Neuron (in vitro differentiated cells): Measurements from ENCODE around the gene CPEB2.

Experiments used
- H2AFZ ChIP-seq: one replicate; pipeline ENCODE4 v1.6.1; 2013; ENCODE audit warnings: low read depth, mild to moderate bottlenecking, inconsistent platforms, low read length, moderate library complexity
- H3K27me3 ChIP-seq: one replicate; pipeline ENCODE4 v1.6.1; 2013; ENCODE audit warnings: low read length; ENCODE audit not compliant: insufficient read depth
- H3K36me3 ChIP-seq: one replicate; pipeline ENCODE4 v1.6.1; 2013; ENCODE audit warnings: low read length; ENCODE audit not compliant: insufficient read depth
- H3K4me1 ChIP-seq: one replicate; pipeline ENCODE4 v1.6.1; 2013; ENCODE audit warnings: low read length; ENCODE audit not compliant: insufficient read depth
- H3K4me3 ChIP-seq: 2 replicates; pipeline ENCODE4 v1.5.1; 2013; ENCODE audit warnings: mild to moderate bottlenecking, low read length, moderate library complexity
- H3K9me3 ChIP-seq: one replicate; pipeline ENCODE4 v1.6.1; 2013; ENCODE audit warnings: low read length

The CPEB2 gene

DNA sequence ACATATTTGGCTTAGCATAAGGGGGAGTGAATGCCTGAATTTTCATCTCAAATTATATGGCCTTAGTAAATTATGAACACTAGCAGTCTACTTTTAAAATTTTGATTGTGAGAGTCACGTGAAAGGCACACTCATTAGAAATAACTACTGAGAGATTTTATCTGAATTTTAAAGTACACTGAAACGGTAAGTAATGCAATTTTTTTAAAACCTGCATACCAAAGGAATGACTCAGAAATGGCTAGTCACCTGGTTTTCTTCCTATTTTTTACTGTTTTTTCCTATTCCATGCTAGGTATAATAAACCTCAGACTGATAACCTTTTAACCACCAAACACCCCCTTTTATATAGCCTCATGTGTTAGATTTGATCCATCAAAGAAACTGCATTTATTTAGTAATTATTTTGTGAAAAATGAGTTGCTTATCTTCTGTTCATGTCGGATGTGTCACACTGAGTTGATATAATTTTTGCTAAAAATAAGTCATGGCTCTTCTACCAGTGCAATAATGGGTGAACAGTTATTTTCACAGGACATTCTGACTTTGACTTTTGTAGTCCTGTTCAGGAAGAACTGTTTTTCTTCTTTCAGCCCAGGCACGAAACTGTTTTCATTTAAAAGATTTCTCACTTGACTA lies 40.4 kb downstream of the CPEB2 start:
- H2AFZ ChIP-seq = no peak overlapping the region
- no peak overlapping the region for H3K4me3 ChIP-seq
- H3K4me1 ChIP-seq = no peaks in the 10 kb centered on the region
- no peaks in the 10 kb centered on the region for H3K27me3 ChIP-seq
- H3K36me3 ChIP-seq = no peaks in the 10 kb centered on the region
- H3K9me3 ChIP-seq = no peaks in the 10 kb centered on the region

DNA sequence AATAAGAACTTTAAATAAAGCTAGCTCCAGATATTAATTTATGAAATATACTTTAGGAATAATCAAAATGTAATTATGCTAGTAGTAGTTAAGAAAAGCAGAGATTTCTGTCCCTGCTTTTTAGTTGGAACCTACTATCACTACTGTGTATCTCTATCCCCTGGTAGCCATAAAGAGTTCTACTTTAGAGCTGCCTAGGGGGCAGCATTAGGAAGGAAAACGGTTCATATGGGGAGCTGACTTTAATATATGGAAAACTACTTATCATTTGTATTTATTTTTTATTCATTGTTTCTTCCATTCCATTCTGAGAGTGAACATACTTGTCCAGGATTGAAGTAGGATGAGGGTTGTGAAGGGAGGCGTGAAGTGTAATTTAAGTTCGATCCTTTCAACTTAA lies 40.9 kb downstream of the CPEB2 start:
- H3K9me3 ChIP-seq = no peaks in the 10 kb centered on the region
- H3K4me3 ChIP-seq = no peak overlapping the region
- H3K27me3 ChIP-seq = no peaks in the 10 kb centered on the region
- no peak overlapping the region for H2AFZ ChIP-seq
- H3K4me1 ChIP-seq = no peaks in the 10 kb centered on the region
- H3K36me3 ChIP-seq = no peaks in the 10 kb centered on the region

DNA sequence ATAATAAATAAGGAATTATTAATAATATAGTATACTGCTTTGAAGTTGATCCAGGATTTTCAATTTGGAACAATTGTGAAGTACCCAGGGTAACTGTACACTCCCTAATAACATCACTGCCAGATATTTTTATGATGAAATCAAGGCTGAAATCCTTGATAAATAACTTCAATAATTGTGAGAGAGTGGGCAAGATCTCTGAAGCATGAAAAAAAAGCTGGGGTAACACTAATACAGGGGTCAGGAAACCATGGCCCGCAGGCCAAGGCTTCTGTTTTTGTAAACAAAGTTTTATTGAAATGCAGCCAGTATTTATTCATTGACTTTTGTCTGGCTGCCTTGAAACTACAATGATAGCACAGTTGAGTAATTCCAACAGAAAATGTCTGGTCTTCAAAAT lies 41.6 kb downstream of the CPEB2 start:
- no peaks in the 10 kb centered on the region for H3K27me3 ChIP-seq
- H3K36me3 ChIP-seq = no peaks in the 10 kb centered on the region
- H2AFZ ChIP-seq = no peak overlapping the region
- H3K4me3 ChIP-seq = no peak overlapping the region
- no peaks in the 10 kb centered on the region for H3K9me3 ChIP-seq
- no peaks in the 10 kb centered on the region for H3K4me1 ChIP-seq

DNA sequence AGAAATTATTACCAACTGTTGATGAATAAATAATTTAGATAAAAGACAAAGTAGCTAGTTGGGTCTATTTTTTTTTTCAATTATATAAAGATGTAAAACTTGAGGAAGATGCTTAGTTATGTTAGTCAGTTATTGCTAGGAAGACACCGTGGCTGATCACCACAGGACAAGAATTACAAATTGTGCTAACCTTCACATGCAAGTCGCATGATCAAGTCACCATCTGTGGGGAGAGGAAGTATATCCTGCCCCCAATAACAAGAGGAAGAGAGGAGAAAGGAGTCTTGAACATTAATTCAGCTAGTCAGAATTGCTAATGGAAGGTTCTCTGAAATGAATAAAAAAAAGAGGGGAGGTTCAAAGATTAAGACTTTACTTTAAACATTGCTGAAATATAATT lies 52.3 kb downstream of the CPEB2 start:
- Histone ChIP-seq H3K9me3 (peaks cover 6% of the 10 kb centered on the region), H2AFZ (no peak overlapping the region), H3K27me3 (no peaks in the 10 kb centered on the region), H3K4me3 (no peak overlapping the region), H3K4me1 (no peaks in the 10 kb centered on the region), H3K36me3 (no peaks in the 10 kb centered on the region)

GRCh38 chr4:15060213-15060612 lies 57.9 kb downstream of the CPEB2 start:
- no peaks in the 10 kb centered on the region for H3K27me3 ChIP-seq
- H3K9me3 ChIP-seq = peaks cover 6% of the 10 kb centered on the region
- H3K4me3 ChIP-seq = no peak overlapping the region
- H3K4me1 ChIP-seq = no peaks in the 10 kb centered on the region
- H3K36me3 ChIP-seq = no peaks in the 10 kb centered on the region
- H2AFZ ChIP-seq = no peak overlapping the region

DNA sequence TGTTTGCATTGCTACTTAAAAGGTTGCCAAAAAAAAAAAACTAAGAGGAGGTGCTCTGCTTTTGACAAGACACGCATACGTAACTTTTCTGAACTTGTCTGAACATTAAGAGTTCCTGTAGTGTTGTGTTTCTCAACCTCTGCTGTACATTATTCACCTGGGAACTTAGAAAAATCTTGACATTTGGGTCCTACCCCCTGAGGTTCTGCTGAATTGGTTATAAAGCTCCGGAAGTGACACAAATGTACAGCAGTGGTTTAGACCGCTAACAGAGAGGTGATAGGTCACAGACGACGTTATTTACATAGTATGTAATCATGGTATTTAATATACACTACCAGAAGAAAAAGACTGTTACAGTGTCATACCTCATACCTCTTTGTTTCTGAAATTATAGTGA lies 61.1 kb downstream of the CPEB2 start:
- no peaks in the 10 kb centered on the region for H3K4me1 ChIP-seq
- H3K27me3 ChIP-seq = no peaks in the 10 kb centered on the region
- H2AFZ ChIP-seq = no peak overlapping the region
- no peaks in the 10 kb centered on the region for H3K36me3 ChIP-seq
- no peak overlapping the region for H3K4me3 ChIP-seq
- H3K9me3 ChIP-seq = peaks cover 6% of the 10 kb centered on the region

GRCh38 chr4:15065516-15065915 lies 63.2 kb downstream of the CPEB2 start:
- Histone ChIP-seq H3K9me3 (no peaks in the 10 kb centered on the region), H3K4me3 (no peak overlapping the region), H2AFZ (no peak overlapping the region), H3K4me1 (no peaks in the 10 kb centered on the region), H3K36me3 (no peaks in the 10 kb centered on the region), H3K27me3 (no peaks in the 10 kb centered on the region)

GRCh38 chr4:15066140-15066539 lies 63.9 kb downstream of the CPEB2 start:
- Histone ChIP-seq H3K27me3 (no peaks in the 10 kb centered on the region), H2AFZ (no peak overlapping the region), H3K4me3 (no peak overlapping the region), H3K9me3 (no peaks in the 10 kb centered on the region), H3K36me3 (no peaks in the 10 kb centered on the region), H3K4me1 (no peaks in the 10 kb centered on the region)

DNA sequence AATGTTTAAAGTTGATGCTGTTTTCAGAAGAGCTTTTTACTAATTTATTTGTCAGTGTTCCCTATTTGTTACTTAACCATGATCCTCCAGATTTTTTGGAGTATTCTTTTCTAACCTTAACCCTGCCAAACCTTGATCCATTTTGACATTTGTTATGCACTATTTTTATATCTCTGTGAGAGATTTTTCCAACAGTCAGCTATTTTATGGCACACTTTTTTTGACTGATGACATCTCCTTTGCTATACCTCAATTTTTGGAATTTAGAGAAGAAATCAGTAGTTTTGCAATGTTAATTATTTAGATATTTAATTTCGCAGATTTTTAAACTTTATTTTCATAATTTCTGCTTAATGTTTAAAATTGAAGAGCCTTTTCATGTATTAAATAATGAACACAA lies 66.0 kb downstream of the CPEB2 start:
- no peak overlapping the region for H3K4me3 ChIP-seq
- no peaks in the 10 kb centered on the region for H3K9me3 ChIP-seq
- H3K4me1 ChIP-seq = no peaks in the 10 kb centered on the region
- no peaks in the 10 kb centered on the region for H3K27me3 ChIP-seq
- H3K36me3 ChIP-seq = no peaks in the 10 kb centered on the region
- no peak overlapping the region for H2AFZ ChIP-seq

DNA sequence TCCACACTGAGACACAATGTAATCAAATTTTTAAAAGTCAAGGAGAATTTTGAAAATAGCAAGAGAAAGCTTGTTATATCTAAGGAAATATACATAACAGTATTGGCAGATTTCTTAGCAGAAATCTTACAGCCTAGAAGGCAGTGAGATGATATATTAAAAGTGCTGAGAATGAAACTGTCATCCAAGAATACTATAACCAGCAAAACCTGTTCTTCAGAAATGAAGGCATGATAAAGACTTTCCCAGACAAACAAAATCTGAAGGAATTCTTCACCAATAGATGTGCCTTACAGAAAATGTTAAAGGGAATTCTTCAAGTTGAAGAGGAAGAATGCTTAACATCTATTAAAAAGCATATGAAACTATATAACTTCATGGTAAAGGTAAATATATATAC lies 73.6 kb downstream of the CPEB2 start:
- no peaks in the 10 kb centered on the region for H3K36me3 ChIP-seq
- no peaks in the 10 kb centered on the region for H3K4me1 ChIP-seq
- H3K27me3 ChIP-seq = no peaks in the 10 kb centered on the region
- H2AFZ ChIP-seq = no peak overlapping the region
- H3K9me3 ChIP-seq = no peaks in the 10 kb centered on the region
- H3K4me3 ChIP-seq = no peak overlapping the region

DNA sequence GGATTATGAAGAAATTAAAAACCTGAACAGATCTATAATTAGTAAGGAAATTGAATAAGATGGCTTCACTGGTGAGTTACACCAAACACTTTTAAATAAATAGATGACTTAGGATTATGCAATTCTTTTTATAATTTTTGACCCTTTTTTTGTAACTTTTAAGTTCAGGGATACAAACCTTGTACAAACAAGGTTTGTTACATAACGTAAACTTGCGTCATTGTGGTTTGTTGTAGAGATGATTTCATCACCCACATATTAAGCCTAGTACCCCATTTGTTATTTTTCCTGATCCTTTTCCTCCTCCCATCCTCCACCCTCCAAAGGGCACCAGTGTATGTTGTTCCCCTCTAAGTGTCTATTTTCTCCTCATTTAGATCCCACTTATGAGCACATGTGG lies 75.7 kb downstream of the CPEB2 start:
- Histone ChIP-seq H2AFZ (no peak overlapping the region), H3K27me3 (no peaks in the 10 kb centered on the region), H3K36me3 (no peaks in the 10 kb centered on the region), H3K4me3 (no peak overlapping the region), H3K9me3 (no peaks in the 10 kb centered on the region), H3K4me1 (no peaks in the 10 kb centered on the region)

GRCh38 chr4:15078682-15079642 lies 76.7 kb downstream of the CPEB2 start:
- no peak overlapping the region for H2AFZ ChIP-seq
- no peaks in the 10 kb centered on the region for H3K27me3 ChIP-seq
- no peak overlapping the region for H3K4me3 ChIP-seq
- no peaks in the 10 kb centered on the region for H3K4me1 ChIP-seq
- no peaks in the 10 kb centered on the region for H3K36me3 ChIP-seq
- no peaks in the 10 kb centered on the region for H3K9me3 ChIP-seq

- Histone ChIP-seq H3K27me3 (no peaks in the 10 kb centered on the region), H3K4me1 (no peaks in the 10 kb centered on the region), H3K9me3 (no peaks in the 10 kb centered on the region), H3K36me3 (no peaks in the 10 kb centered on the region), H2AFZ (no peak overlapping the region), H3K4me3 (no peak overlapping the region)
These were observed 82.5 kb downstream of the CPEB2 start for GRCh38 chr4:15084780-15085179.
